Glutamatergic neuron (in vitro differentiated cells): ENCODE results near the gene CHPF. TPM values are rescaled to one million over a fixed set of nuclear protein-coding genes. Genes with fewer than 3 reads are reported as not detected.

Experiments used
- DNase-seq: peaks from one replicate; pipeline ENCODE4 v3.0.0; 2022
- H3K27ac Mint-ChIP-seq: one replicate; pipeline ENCODE4 v1.8.0; 2020; ENCODE audit warnings: mild to moderate bottlenecking, mixed read lengths, inconsistent platforms; ENCODE audit not compliant: unreplicated experiment
- H3K27me3 Mint-ChIP-seq: one replicate; pipeline ENCODE4 v1.8.0; 2020; ENCODE audit warnings: mild to moderate bottlenecking, moderate library complexity, mixed read lengths, inconsistent platforms; ENCODE audit not compliant: unreplicated experiment
- H3K36me3 Mint-ChIP-seq: one replicate; pipeline ENCODE4 v1.8.0; 2020; ENCODE audit warnings: mild to moderate bottlenecking, mixed read lengths, inconsistent platforms; ENCODE audit not compliant: unreplicated experiment
- H3K4me1 Mint-ChIP-seq: one replicate; pipeline ENCODE4 v1.8.0; 2020; ENCODE audit warnings: mild to moderate bottlenecking, low read depth, mixed read lengths, inconsistent platforms; ENCODE audit not compliant: unreplicated experiment
- H3K4me3 Mint-ChIP-seq: one replicate; pipeline ENCODE4 v1.8.0; 2020; ENCODE audit warnings: mild to moderate bottlenecking, mixed read lengths, inconsistent platforms; ENCODE audit not compliant: unreplicated experiment
- H3K9me3 Mint-ChIP-seq: one replicate; pipeline ENCODE4 v1.8.0; 2020; ENCODE audit warnings: mild to moderate bottlenecking, moderate library complexity, mixed read lengths, inconsistent platforms; ENCODE audit not compliant: unreplicated experiment
- CTCF ChIP-seq: fragments of 200-600 bp; sonication (generic); IDR thresholded peaks from one replicate; pipeline ENCODE4 v1.5.0; 2021; ENCODE audit not compliant: partially characterized antibody, unreplicated experiment
- total RNA-seq: library from RNA; stranded (reverse); fragmentation: NEBNext Ultra II Directional; extraction: Animal tissue kit (Norgen Biotek cat#: 25700); gene quantifications from one replicate; pipeline ENCODE4 v1.2.1, GENCODE V29; 2021; ENCODE audit not compliant: unreplicated experiment

The CHPF gene
- total RNA-seq, 1 donor from 2014 or later: 31.1 TPM

GRCh38 chr2:219544567-219544966 is 958 bp upstream of the CHPF start:
- DNase-seq: no peak
- TF ChIP-seq CTCF: no peak
- peaks cover 19% of the 10 kb centered on the region for H3K36me3 Mint-ChIP-seq
- peak overlapping the region; percentile 99 for H3K4me3 Mint-ChIP-seq
- H3K27ac Mint-ChIP-seq: peak overlapping the region; percentile 95
- peaks cover 18% of the 10 kb centered on the region for H3K27me3 Mint-ChIP-seq
- peaks cover 28% of the 10 kb centered on the region for H3K9me3 Mint-ChIP-seq
- H3K4me1 Mint-ChIP-seq: peaks cover 24% of the 10 kb centered on the region

GRCh38 chr2:219542931-219543595 is 546 bp downstream of the CHPF start:
- no peak for DNase-seq
- TF ChIP-seq CTCF: no peak

GRCh38 chr2:219541611-219542180 is 1.9 kb downstream of the CHPF start:
- H3K36me3 Mint-ChIP-seq: peaks cover 8% of the 10 kb centered on the region
- peak; percentile 100 for TF ChIP-seq CTCF
- H3K27me3 Mint-ChIP-seq: peaks cover 12% of the 10 kb centered on the region
- H3K4me1 Mint-ChIP-seq: peaks cover 32% of the 10 kb centered on the region
- peak; percentile 92 for DNase-seq
- H3K4me3 Mint-ChIP-seq: no peak overlapping the region
- no peak overlapping the region for H3K27ac Mint-ChIP-seq
- H3K9me3 Mint-ChIP-seq: peaks cover 21% of the 10 kb centered on the region

More at GRCh38 chr2:219542931-219543595, 546 bp downstream of the CHPF start:
- peaks cover 16% of the 10 kb centered on the region for H3K27me3 Mint-ChIP-seq
- peaks cover 25% of the 10 kb centered on the region for H3K9me3 Mint-ChIP-seq
- peak overlapping the region; percentile 90 for H3K4me3 Mint-ChIP-seq
- H3K4me1 Mint-ChIP-seq: peaks cover 26% of the 10 kb centered on the region
- peak overlapping the region; percentile 54 for H3K27ac Mint-ChIP-seq
- peaks cover 13% of the 10 kb centered on the region for H3K36me3 Mint-ChIP-seq

GRCh38 chr2:219540784-219541504 is 2.7 kb downstream of the CHPF start:
- no peak for TF ChIP-seq CTCF
- Mint-ChIP-seq H3K27me3 (peaks cover 12% of the 10 kb centered on the region), H3K4me3 (peak overlapping the region; percentile 46), H3K27ac (peak overlapping the region; percentile 74), H3K4me1 (peaks cover 30% of the 10 kb centered on the region), H3K36me3 (peaks cover 8% of the 10 kb centered on the region), H3K9me3 (peaks cover 18% of the 10 kb centered on the region)
- DNase-seq: no peak
